OCI-LY7 (cell line): ENCODE measurements around the gene SPATS2L. TPM values are rescaled to one million over a fixed set of nuclear protein-coding genes. Genes with fewer than 3 reads are reported as not detected.

Experiments
- BruUV-seq: library from RNA; stranded (reverse); fragments of 400-500 nt; replicated peaks from 2 replicates; lab custom pipeline; 2021; lab: Mats Ljungman, UMichigan
- CTCF ChIA-PET: fragments of 300-600 bp; sonication (Branson Sonifier 250); formaldehyde crosslinking; loops from one replicate; lab custom pipeline; 2022; ENCODE audit warnings: antibody characterized with exemption; ENCODE audit not compliant: unreplicated experiment; lab: Charles Lee
- POLR2A ChIA-PET: fragments of 300-600 bp; sonication (Branson Sonifier 250); formaldehyde crosslinking; loops from one replicate; lab custom pipeline; 2022; ENCODE audit warnings: antibody characterized with exemption; lab: Charles Lee
- DNase-seq: peaks from one replicate; pipeline ENCODE4 v3.0.0-alpha.2; 2015; ENCODE audit warnings: low spot score
- H2AFZ ChIP-seq: fragments of 200-600 bp; sonication (generic), shearing (Covaris generic); 2 replicates; pipeline ENCODE4 v1.6.1; 2014; ENCODE audit warnings: mild to moderate bottlenecking, antibody characterized with exemption, low read length, moderate library complexity
- H3K27ac ChIP-seq: fragments of 200-600 bp; sonication (generic); 2 replicates; pipeline ENCODE4 v1.5.1; 2014; ENCODE audit warnings: mixed run types, low read depth, mild to moderate bottlenecking, moderate library complexity, low read length, inconsistent platforms; ENCODE audit not compliant: poor library complexity, severe bottlenecking
- H3K36me3 ChIP-seq: fragments of 200-600 bp; sonication (generic); 2 replicates; pipeline ENCODE4 v1.6.1; 2014; ENCODE audit warnings: mild to moderate bottlenecking, antibody characterized with exemption, low read length, moderate library complexity, mixed read lengths; ENCODE audit not compliant: insufficient read depth
- H3K4me1 ChIP-seq: fragments of 200-600 bp; sonication (generic); 2 replicates; pipeline ENCODE4 v1.5.1; 2014; ENCODE audit warnings: mild to moderate bottlenecking, low read length; ENCODE audit not compliant: insufficient read depth, poor library complexity, severe bottlenecking
- H3K4me2 ChIP-seq: fragments of 200-600 bp; sonication (generic); 2 replicates; pipeline ENCODE4 v1.6.1; 2014; ENCODE audit warnings: mild to moderate bottlenecking, low read length
- H3K4me3 ChIP-seq: fragments of 200-600 bp; sonication (generic); 2 replicates; pipeline ENCODE4 v1.5.1; 2014; ENCODE audit warnings: mild to moderate bottlenecking, low read depth, low read length; ENCODE audit not compliant: poor library complexity, severe bottlenecking
- H3K79me2 ChIP-seq: fragments of 200-600 bp; sonication (generic); 2 replicates; pipeline ENCODE4 v1.6.1; 2016; ENCODE audit warnings: low read depth, mild to moderate bottlenecking, low read length, moderate library complexity, mixed read lengths; ENCODE audit not compliant: insufficient read depth
- H3K9me2 ChIP-seq: fragments of 200-600 bp; sonication (generic); 2 replicates; pipeline ENCODE4 v1.6.1; 2016; ENCODE audit warnings: mild to moderate bottlenecking, low read length, mixed read lengths; ENCODE audit not compliant: insufficient read depth
- H3K9me3 ChIP-seq: fragments of 200-600 bp; sonication (generic); 2 replicates; pipeline ENCODE4 v1.6.1; 2014; ENCODE audit warnings: mild to moderate bottlenecking, mixed run types, low read length, mixed read lengths
- H4K20me1 ChIP-seq: fragments of 200-600 bp; sonication (generic); 2 replicates; pipeline ENCODE4 v1.6.1; 2014; ENCODE audit warnings: mild to moderate bottlenecking, antibody characterized with exemption, low read length, moderate library complexity, mixed read lengths; ENCODE audit not compliant: insufficient read depth
- CTCF ChIP-seq: fragments of 200-600 bp; sonication (generic); conservative IDR thresholded peaks from 2 replicates; pipeline ENCODE4 v1.5.1; 2014; ENCODE audit warnings: mild to moderate bottlenecking, antibody characterized with exemption, low read length, moderate library complexity, mixed read lengths
- EZH2phosphoT487 ChIP-seq: fragments of 200-600 bp; sonication (generic); IDR thresholded peaks from 2 replicates; pipeline ENCODE4 v1.6.1; 2018; ENCODE audit warnings: low read depth, borderline replicate concordance, mild to moderate bottlenecking, mixed run types, antibody characterized with exemption, low read length, moderate library complexity, mixed read lengths
- intact Hi-C: fragments of 100-400 bp; cut with micrococcal nuclease; formaldehyde crosslinking; loops from one replicate; pipeline ENCODE4 v1.10.0; 2022; ENCODE audit not compliant: unreplicated experiment
- total RNA-seq, 2 experiments: library from RNA; depleted of rRNA in 1 of 2; stranded (reverse); fragments of >200 nt in 1 of 2; shearing (Covaris generic) in 1 of 2; gene quantifications; 2 replicates each; pipeline ENCODE4 v1.2.3, GENCODE V29; 2014 to 2022

Gene SPATS2L
- total RNA-seq, 2 experiments from 2014 or later, result 3.1 to 5.2 TPM

- Histone ChIP-seq H3K36me3 (no peaks in the 10 kb centered on the region), H3K9me3 (no peaks in the 10 kb centered on the region), H3K9me2 (no peaks in the 10 kb centered on the region), H2AFZ (peak overlapping the region; percentile 69; the same call in 1 of the 2 replicates), H3K4me2 (peak overlapping the region; percentile 46), H4K20me1 (no peaks in the 10 kb centered on the region), H3K4me3 (peak overlapping the region; percentile 30), H3K79me2 (no peaks in the 10 kb centered on the region), H3K4me1 (no peaks in the 10 kb centered on the region), H3K27ac (no peak overlapping the region)
- peak; percentile 41 for DNase-seq
- BruUV-seq, result no TSS peak
- ChIA-PET CTCF (no interaction called here), POLR2A (interaction anchor here (0.7 kb wide), 1 partner anchor 11 kb away, joined by 3 read pairs; no protein-coding TSS in a partner anchor)
- intact Hi-C loops, result no loop called here
- TF ChIP-seq EZH2phosphoT487, result no peak
- TF ChIP-seq CTCF, result no peak
These were observed 67.5 kb downstream of the SPATS2L start for GRCh38 chr2:200373973-200374416.

GRCh38 chr2:200376513-200377354 lies 70.2 kb downstream of the SPATS2L start:
- H3K9me3 ChIP-seq, result no peaks in the 10 kb centered on the region
- no peaks in the 10 kb centered on the region for H3K9me2 ChIP-seq
- intact Hi-C loops, result no loop called here
- no peak for TF ChIP-seq CTCF
- no peak for TF ChIP-seq EZH2phosphoT487
- no peaks in the 10 kb centered on the region for H3K36me3 ChIP-seq
- no peaks in the 10 kb centered on the region for H4K20me1 ChIP-seq
- no peaks in the 10 kb centered on the region for H3K79me2 ChIP-seq
- H3K4me3 ChIP-seq, result no peak overlapping the region
- ChIA-PET CTCF (no interaction called here), POLR2A (no interaction called here)
- H3K4me2 ChIP-seq, result no peak overlapping the region
- no peak for DNase-seq
- no peak overlapping the region for H2AFZ ChIP-seq
- no peak overlapping the region for H3K27ac ChIP-seq
- peaks cover 7% of the 10 kb centered on the region for H3K4me1 ChIP-seq
- BruUV-seq, result no TSS peak
